ENCODE data around the gene DMRTA2.

- TF ChIP-seq POLR2A (IDR thresholded peaks at IDR 0.05) = no peak
- TF ChIP-seq CTCF (IDR thresholded peaks at IDR 0.05) = no peak
Observed at GRCh38 chr1:50416553-50417453, 6.4 kb downstream of the DMRTA2 start.

All from prostate gland (tissue), 2 donors.